PC-9 (cell line): ENCODE results near the gene KCNF1. TPM values are rescaled to one million over a fixed set of nuclear protein-coding genes. Genes with fewer than 3 reads are reported as not detected.

Experiments
- BruUV-seq: library from RNA; stranded (reverse); fragments of 400-500 nt; replicated peaks from 2 replicates; lab custom pipeline; 2021; lab: Mats Ljungman, UMichigan
- CTCF ChIA-PET: fragments of 300-600 bp; sonication (Branson Sonifier 250); formaldehyde crosslinking; loops from one replicate; lab custom pipeline; 2022; ENCODE audit warnings: antibody characterized with exemption; lab: Charles Lee
- POLR2A ChIA-PET: fragments of 300-600 bp; sonication (Branson Sonifier 250); formaldehyde crosslinking; loops from one replicate; lab custom pipeline; 2022; ENCODE audit warnings: antibody characterized with exemption; ENCODE audit not compliant: unreplicated experiment; lab: Charles Lee
- DNase-seq, 2 experiments: peaks; one replicate each; pipeline versions ENCODE4 v3.0.0 to v3.0.0-alpha.2; 2015 to 2022; ENCODE audit warnings: mixed read lengths in 1 of 2
- H2AFZ ChIP-seq: fragments of 200-600 bp; sonication (generic); 2 replicates; pipeline ENCODE4 v1.8.1; 2017; ENCODE audit warnings: antibody characterized with exemption
- H3F3A ChIP-seq: fragments of 200-600 bp; sonication (generic); 2 replicates; pipeline ENCODE4 v1.8.1; 2017; ENCODE audit warnings: antibody characterized with exemption, mild to moderate bottlenecking, low read depth; ENCODE audit not compliant: insufficient read depth
- H3K27ac ChIP-seq: fragments of 200-600 bp; sonication (generic); 2 replicates; pipeline ENCODE4 v1.6.1; 2016; ENCODE audit warnings: mixed run types
- H3K27me3 ChIP-seq: fragments of 200-600 bp; sonication (generic); 2 replicates; pipeline ENCODE4 v1.6.1; 2016; ENCODE audit warnings: low read depth, mixed run types; ENCODE audit not compliant: insufficient read depth
- H3K36me3 ChIP-seq: fragments of 200-600 bp; sonication (generic); 2 replicates; pipeline ENCODE4 v1.6.1; 2016; ENCODE audit warnings: low read depth, mixed run types
- H3K4me1 ChIP-seq: fragments of 200-600 bp; sonication (generic); replicated peaks from 2 replicates; pipeline ENCODE4 v1.6.1; 2016; ENCODE audit warnings: mixed run types; ENCODE audit not compliant: insufficient read depth
- H3K4me2 ChIP-seq: fragments of 200-600 bp; sonication (generic); 2 replicates; pipeline ENCODE4 v1.6.1; 2017; ENCODE audit warnings: mixed run types
- H3K4me3 ChIP-seq: fragments of 200-600 bp; sonication (generic); 2 replicates; pipeline ENCODE4 v1.6.1; 2016; ENCODE audit warnings: mixed run types
- H3K79me2 ChIP-seq: fragments of 200-600 bp; sonication (generic); 2 replicates; pipeline ENCODE4 v1.6.1; 2017; ENCODE audit warnings: low read depth, mixed run types
- H3K9me2 ChIP-seq: fragments of 200-600 bp; sonication (generic); 2 replicates; pipeline ENCODE4 v1.8.1; 2017; ENCODE audit warnings: mild to moderate bottlenecking; ENCODE audit not compliant: insufficient read depth
- H3K9me3 ChIP-seq: fragments of 200-600 bp; sonication (generic); 2 replicates; pipeline ENCODE4 v1.8.1; 2016; ENCODE audit warnings: low read depth; ENCODE audit not compliant: insufficient read depth
- H4K20me1 ChIP-seq: fragments of 200-600 bp; sonication (generic); 2 replicates; pipeline ENCODE4 v1.8.1; 2017; ENCODE audit not compliant: insufficient read depth
- CTCF ChIP-seq: fragments of 200-600 bp; sonication (generic); conservative IDR thresholded peaks from 2 replicates; pipeline ENCODE4 v1.6.1; 2017; ENCODE audit warnings: mixed run types, antibody characterized with exemption, mild to moderate bottlenecking, moderate library complexity
- EZH2 ChIP-seq: fragments of 200-600 bp; sonication (generic); IDR thresholded peaks from 2 replicates; pipeline ENCODE4 v1.8.0; 2017; ENCODE audit warnings: antibody characterized with exemption, low read depth
- intact Hi-C: fragments of 100-400 bp; cut with micrococcal nuclease; formaldehyde crosslinking; loops from one replicate; pipeline ENCODE4 v1.10.0; 2022; ENCODE audit not compliant: unreplicated experiment
- total RNA-seq: library from RNA; stranded (reverse); gene quantifications from 2 replicates; pipeline ENCODE4 v1.2.3, GENCODE V29; 2021

The KCNF1 gene
- total RNA-seq, 1 experiment from 2014 or later: 1.0 TPM

- H2AFZ ChIP-seq: 0 out of 2 replicates have a peak overlapping the region, but pooled peaks have one; percentile 18
- H3K4me2 ChIP-seq: peak overlapping the region; percentile 56
- ChIA-PET POLR2A (no interaction called here), CTCF (interaction anchor here (0.7 to 0.9 kb wide), 2 partner anchors 22 to 86 kb away, joined by 5 to 7 read pairs; no protein-coding TSS in a partner anchor)
- DNase-seq: peak; percentile 77 to 98
- peaks cover 24% of the 10 kb centered on the region for H3K9me3 ChIP-seq
- H3K27me3 ChIP-seq: no peaks in the 10 kb centered on the region
- peaks cover 40% of the 10 kb centered on the region for H3K4me1 ChIP-seq
- intact Hi-C loops: no loop called here
- peaks cover 7% of the 10 kb centered on the region for H3F3A ChIP-seq
- H4K20me1 ChIP-seq: no peaks in the 10 kb centered on the region
- peak; percentile 15; the same call in 1 of the 2 replicates for TF ChIP-seq CTCF
- TF ChIP-seq EZH2: no peak
- BruUV-seq: no TSS peak
- H3K4me3 ChIP-seq: no peak overlapping the region; the same call in 1 of the 2 replicates
- peak overlapping the region; percentile 90 for H3K27ac ChIP-seq
- H3K79me2 ChIP-seq: no peaks in the 10 kb centered on the region
- no peaks in the 10 kb centered on the region for H3K9me2 ChIP-seq
- no peaks in the 10 kb centered on the region for H3K36me3 ChIP-seq
Measured at GRCh38 chr2:10935953-10936942, 24.5 kb downstream of the KCNF1 start.

- Histone ChIP-seq H3K9me3 (peaks cover 24% of the 10 kb centered on the region), H3K79me2 (no peaks in the 10 kb centered on the region), H3K4me2 (no peak overlapping the region), H4K20me1 (no peaks in the 10 kb centered on the region), H3K27ac (no peak overlapping the region), H2AFZ (no peak overlapping the region), H3F3A (peaks cover 7% of the 10 kb centered on the region), H3K4me1 (peaks cover 25% of the 10 kb centered on the region), H3K36me3 (no peaks in the 10 kb centered on the region), H3K4me3 (no peak overlapping the region), H3K9me2 (no peaks in the 10 kb centered on the region), H3K27me3 (no peaks in the 10 kb centered on the region)
- no TSS peak for BruUV-seq
- ChIA-PET POLR2A (no interaction called here), CTCF (no interaction called here)
- no peak for DNase-seq
- TF ChIP-seq EZH2 (no peak), CTCF (no peak)
- intact Hi-C loops: no loop called here
Measured at GRCh38 chr2:10939058-10939457, 27.3 kb downstream of the KCNF1 start.

GRCh38 chr2:10940596-10940995, 28.9 kb downstream of the KCNF1 start:
- POLR2A ChIA-PET: no interaction called here
- H3K9me2 ChIP-seq: no peaks in the 10 kb centered on the region
- H4K20me1 ChIP-seq: no peaks in the 10 kb centered on the region
- no peaks in the 10 kb centered on the region for H3K36me3 ChIP-seq
- H3K9me3 ChIP-seq: peaks cover 24% of the 10 kb centered on the region
- intact Hi-C loops: no loop called here
- peaks cover 7% of the 10 kb centered on the region for H3F3A ChIP-seq
- H3K27ac ChIP-seq: no peak overlapping the region
- no peak for TF ChIP-seq EZH2
- no peak for TF ChIP-seq CTCF
- no peaks in the 10 kb centered on the region for H3K27me3 ChIP-seq
- peaks cover 16% of the 10 kb centered on the region for H3K4me1 ChIP-seq
- H3K4me2 ChIP-seq: no peak overlapping the region
- no peak for DNase-seq
- no peaks in the 10 kb centered on the region for H3K79me2 ChIP-seq
- CTCF ChIA-PET: no interaction called here
- no peak overlapping the region for H3K4me3 ChIP-seq
- H2AFZ ChIP-seq: no peak overlapping the region
- BruUV-seq: no TSS peak
